Urinary bladder (tissue), 4 donors: Measurements from ENCODE around the gene EXOC3L1. TPM values are rescaled to one million over a fixed set of nuclear protein-coding genes. Genes with fewer than 3 reads are reported as not detected.

Source experiments
- DNase-seq: peaks from one replicate; pipeline ENCODE4 v3.0.0-alpha.2; 2015; ENCODE audit errors: extremely low spot score
- H3K27ac ChIP-seq: one replicate; pipeline ENCODE4 v1.5.1; 2013; ENCODE audit warnings: low read depth, mild to moderate bottlenecking, moderate library complexity
- H3K36me3 ChIP-seq: one replicate; pipeline ENCODE4 v1.6.1; 2013; ENCODE audit warnings: mild to moderate bottlenecking, moderate library complexity; ENCODE audit not compliant: insufficient read depth
- H3K4me1 ChIP-seq: one replicate; pipeline ENCODE4 v1.6.1; 2013; ENCODE audit warnings: mild to moderate bottlenecking, moderate library complexity; ENCODE audit not compliant: insufficient read depth
- H3K4me3 ChIP-seq: one replicate; pipeline ENCODE4 v1.5.1; 2013; ENCODE audit warnings: low read depth, low read length
- WGBS: extraction: QIAGEN DNeasy Blood & Tissue Kit; methylation state at CpG from one replicate; pipeline ENCODE4 v1.1.7; 2013; 5-methylcytosine and 5-hydroxymethylcytosine counted together
- polyA plus RNA-seq: library from polyadenylated mRNA; stranded (reverse); fragments of 200-250 nt; gene quantifications from one replicate; pipeline ENCODE4 v1.2.3, GENCODE V29; 2013
- total RNA-seq: library from RNA; depleted of rRNA; stranded (reverse); fragments of >200 nt; gene quantifications from one replicate; pipeline ENCODE4 v1.2.3, GENCODE V29; 2014
- donor health status: healthy with polysubstance abuse.
- donor health status: healthy.

Gene EXOC3L1
- total and polyA plus RNA-seq, 2 donors, result 3.4 to 3.7 TPM

DNA sequence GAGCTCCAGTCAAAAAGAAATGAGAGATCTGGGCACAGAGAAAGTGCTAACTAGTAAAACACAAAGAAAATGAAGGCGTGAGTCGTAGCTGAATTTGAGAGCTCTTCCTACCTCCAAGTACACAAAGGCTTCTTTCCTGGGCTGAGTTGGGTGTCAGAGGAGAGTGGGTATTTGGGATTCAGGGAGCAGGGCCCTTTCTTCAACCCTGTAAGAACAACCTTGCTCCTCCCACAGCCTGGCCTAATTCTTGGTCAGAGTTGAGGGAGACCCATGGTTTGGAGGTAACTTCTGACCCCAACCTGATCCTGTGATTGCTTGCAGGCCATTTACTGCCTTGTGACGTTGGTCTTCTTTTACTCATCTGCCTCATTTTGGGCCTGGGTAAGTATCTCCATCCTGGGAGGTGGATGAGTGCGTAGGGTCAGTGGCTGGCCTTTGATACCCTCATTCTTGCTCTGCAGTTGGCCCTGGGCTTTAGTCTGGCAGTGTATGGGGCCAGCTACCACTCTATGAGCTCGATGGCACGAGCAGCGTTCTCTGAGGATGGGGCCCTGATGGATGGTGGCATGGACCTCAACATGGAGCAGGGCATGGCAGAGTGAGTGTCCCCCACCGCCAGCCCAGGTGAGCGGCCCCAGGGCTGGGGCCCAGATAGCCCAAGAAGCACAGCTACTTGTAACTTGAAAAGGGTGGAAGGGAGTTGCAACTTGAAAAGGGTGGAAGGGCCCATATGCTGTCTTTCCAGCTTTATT, 38.3 kb upstream of the EXOC3L1 start:
- WGBS, result 89% methylated on average over 9 of the region's 9 CpGs
- Histone ChIP-seq H3K36me3 (no peaks in the 10 kb centered on the region), H3K27ac (no peak overlapping the region)

DNA sequence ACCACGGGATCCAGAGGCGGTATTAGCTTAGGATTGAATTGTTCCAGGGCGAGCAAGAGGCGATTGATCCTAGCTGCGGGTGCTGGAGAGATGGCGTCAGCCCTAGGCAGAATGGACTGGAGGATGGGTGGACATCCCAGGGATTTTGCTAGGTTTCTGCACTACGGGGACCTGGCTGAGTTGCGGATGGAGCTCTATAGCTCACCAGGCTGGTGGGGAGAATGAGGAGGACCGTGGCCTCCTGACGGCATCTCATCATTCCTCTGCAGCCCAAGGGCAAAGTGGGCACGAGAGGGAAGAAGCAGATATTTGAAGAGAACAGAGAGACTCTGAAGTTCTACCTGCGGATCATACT, 37.6 kb upstream of the EXOC3L1 start:
- Histone ChIP-seq H3K27ac (no peak overlapping the region), H3K4me1 (no peaks in the 10 kb centered on the region), H3K36me3 (no peaks in the 10 kb centered on the region), H3K4me3 (peak overlapping the region; percentile 73)
- no peak for DNase-seq
- WGBS, result 13% methylated on average over 12 of the region's 12 CpGs

More for the DNA sequence above, 38.3 kb upstream of the EXOC3L1 start:
- Histone ChIP-seq H3K4me1 (no peaks in the 10 kb centered on the region), H3K4me3 (peak overlapping the region; percentile 73)
- DNase-seq, result no peak

DNA sequence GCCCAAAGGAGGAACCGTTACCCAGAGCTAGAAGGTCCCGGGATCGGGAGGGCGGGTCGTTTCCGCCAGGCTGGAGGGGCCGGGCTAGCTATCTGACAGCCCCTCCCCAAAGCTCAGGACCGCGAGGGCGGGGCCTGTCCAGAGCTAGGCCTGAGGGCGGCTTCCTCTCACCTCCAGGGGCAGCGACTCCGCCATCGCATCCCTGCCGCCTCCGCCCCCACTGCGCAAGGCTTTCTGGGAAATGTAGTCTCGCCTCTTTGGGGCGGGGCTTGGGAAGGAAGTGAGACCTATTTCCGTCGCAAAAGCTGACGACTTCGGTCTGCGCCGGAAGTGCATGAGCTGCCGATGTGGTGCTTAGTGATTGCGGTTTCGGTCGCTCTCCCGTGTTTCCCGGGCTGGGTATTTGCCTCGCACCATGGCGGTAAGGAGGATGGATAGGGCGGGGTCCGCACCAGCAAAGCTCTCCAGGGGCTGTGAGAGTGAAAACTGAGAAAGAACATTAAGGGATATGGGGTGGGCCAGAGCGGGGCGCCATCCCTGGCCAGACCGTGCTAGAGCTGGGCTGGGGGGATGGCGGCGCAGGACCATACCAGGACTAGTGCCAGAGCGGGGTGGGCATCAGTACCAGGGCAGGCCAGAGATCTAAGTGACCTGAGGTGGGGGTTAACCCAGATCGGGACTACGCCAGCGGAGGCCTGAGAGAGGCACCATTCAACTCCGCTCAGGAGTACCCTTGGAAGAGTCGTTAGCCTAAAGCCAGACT, 37.0 kb upstream of the EXOC3L1 start, which contains the start of gene TMEM208:
Gene TMEM208 (plus strand): TSS at position 327 of the 763 bp plus-strand sequence. CDS start 89 bp downstream, at position 416.
- WGBS, result under 1% methylated on average over 46 of the region's 46 CpGs
- H3K4me1 ChIP-seq, result no peaks in the 10 kb centered on the region

DNA sequence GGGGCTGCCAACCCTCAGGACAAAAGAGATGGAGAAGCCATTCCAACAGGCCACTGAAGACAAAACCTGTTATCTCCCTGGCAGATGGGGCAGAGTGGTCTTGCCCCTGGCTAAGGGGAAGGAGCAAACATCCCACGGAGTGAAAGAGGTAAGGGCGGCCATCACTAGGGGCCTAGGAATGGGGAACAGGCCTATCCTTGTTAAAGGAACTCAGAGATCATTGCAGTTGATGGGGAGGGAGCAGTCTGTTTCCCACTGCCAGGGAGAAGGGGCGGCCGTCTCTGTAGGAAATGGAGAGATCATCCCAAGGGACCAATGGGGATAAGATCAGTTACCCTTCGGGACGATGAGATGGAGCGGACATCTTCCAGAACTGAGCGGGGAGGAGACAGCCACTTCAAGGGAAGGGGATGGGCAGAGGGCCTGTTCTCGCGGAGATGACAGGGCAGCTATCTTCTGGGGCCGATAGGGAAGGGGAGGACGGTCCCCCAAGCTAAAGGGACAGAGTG, 36.4 kb upstream of the EXOC3L1 start:
- no peaks in the 10 kb centered on the region for H3K4me1 ChIP-seq
- H3K27ac ChIP-seq, result peak overlapping the region; percentile 73
- H3K4me3 ChIP-seq, result peak overlapping the region; percentile 73
- no peak for DNase-seq
- no peaks in the 10 kb centered on the region for H3K36me3 ChIP-seq
- WGBS, result 6% methylated on average over 12 of the region's 12 CpGs

More for the DNA sequence above, 37.0 kb upstream of the EXOC3L1 start, which contains the start of gene TMEM208:
- no peaks in the 10 kb centered on the region for H3K36me3 ChIP-seq
- peak; percentile 97 for DNase-seq
- peak within 1 kb of the TSS; percentile 73 for H3K4me3 ChIP-seq
- peak within 1 kb of the TSS; percentile 73 for H3K27ac ChIP-seq

DNA sequence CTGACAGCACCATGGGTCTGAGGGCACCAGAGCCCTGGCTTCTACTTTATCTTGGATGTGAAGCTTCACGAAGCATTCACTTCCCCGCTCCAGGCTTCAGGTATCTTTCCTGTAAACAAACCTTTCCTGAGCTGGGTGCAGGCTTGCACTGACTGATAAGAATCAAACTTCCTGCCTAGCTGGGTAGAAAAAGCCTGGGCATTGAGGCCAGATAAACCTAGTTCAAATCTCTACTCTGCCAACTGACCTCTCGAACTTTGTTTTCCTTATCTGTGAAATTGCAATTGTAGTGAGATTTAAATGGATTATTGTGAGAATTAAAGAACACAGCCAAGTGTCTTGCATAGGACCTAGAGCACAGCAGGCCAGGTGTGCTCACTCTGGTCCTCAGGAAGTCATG, 34.1 kb upstream of the EXOC3L1 start:
- 43% methylated on average over 3 of the region's 3 CpGs for WGBS
- H3K27ac ChIP-seq, result no peak overlapping the region
- DNase-seq, result no peak

DNA sequence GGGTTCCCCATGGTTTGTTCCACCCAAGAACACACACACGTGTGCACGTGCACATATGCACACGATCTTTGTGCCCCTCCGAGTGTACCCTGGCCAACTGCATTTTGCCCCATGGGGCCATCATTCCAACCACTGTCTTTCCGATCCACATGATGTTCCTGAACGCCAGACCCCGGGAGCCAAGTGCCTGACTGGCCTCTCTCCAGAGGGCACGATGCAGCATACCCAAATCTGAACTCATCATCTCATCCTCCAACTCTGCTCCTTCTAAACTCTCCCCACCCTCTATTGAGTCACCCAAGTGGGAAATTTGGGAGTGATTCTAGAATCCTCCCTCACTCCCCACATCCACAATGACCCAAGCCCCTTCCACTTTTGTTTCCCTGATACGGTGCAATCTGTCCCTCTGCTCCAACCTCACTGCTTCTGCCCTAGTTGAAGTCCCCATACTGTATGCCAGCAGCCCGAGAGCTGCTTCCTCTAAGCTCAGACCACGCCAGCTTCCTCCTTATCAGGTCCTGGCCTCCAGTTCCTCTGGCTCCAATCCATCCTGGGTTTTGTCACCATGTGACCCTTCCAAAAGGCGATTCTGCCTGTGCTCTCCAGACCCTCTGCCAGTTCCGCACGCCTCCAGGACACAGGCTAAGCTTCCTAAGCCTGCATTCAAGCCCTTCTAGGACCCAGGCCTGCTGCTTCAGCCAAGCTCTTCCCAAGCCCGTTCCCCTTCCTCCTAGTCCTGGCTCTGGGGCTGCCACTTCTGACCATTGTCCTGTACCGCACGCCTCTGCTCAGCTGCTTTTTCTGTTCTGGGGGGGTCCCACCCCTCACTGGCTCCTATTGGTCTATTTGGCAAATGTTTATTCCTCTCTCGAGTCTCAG, 26.9 kb upstream of the EXOC3L1 start:
- H3K36me3 ChIP-seq, result no peaks in the 10 kb centered on the region
- H3K4me3 ChIP-seq, result no peak overlapping the region
- WGBS, result 66% methylated on average over 18 of the region's 18 CpGs
- DNase-seq, result no peak
- H3K4me1 ChIP-seq, result no peaks in the 10 kb centered on the region
- no peak overlapping the region for H3K27ac ChIP-seq

More for the DNA sequence above, 34.1 kb upstream of the EXOC3L1 start:
- H3K4me1 ChIP-seq, result no peaks in the 10 kb centered on the region
- no peaks in the 10 kb centered on the region for H3K36me3 ChIP-seq
- no peak overlapping the region for H3K4me3 ChIP-seq

DNA sequence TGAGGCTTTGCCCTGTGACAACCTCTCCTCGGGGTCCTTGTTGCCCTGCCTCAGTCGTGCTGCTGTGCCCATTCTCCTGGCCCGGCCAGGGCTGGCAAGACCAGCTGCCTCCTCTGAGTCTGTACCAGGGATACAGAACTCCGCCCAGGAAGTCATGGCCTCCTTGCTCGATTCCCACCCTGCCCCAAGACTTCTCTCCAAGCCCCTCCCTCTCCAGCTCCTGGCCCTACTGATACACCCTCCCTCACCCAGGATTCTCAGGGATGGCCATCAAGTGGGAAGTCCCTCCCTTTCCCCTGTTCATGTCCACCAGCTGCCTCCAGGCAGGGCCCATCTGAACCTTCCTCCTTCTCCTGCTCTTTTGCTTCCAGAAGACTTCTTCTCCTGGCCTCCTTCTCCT, 25.8 kb upstream of the EXOC3L1 start:
- no peak overlapping the region for H3K4me3 ChIP-seq
- no peak overlapping the region for H3K27ac ChIP-seq
- no peaks in the 10 kb centered on the region for H3K4me1 ChIP-seq
- H3K36me3 ChIP-seq, result no peaks in the 10 kb centered on the region
- DNase-seq, result no peak
- 69% methylated on average over 5 of the region's 5 CpGs for WGBS

DNA sequence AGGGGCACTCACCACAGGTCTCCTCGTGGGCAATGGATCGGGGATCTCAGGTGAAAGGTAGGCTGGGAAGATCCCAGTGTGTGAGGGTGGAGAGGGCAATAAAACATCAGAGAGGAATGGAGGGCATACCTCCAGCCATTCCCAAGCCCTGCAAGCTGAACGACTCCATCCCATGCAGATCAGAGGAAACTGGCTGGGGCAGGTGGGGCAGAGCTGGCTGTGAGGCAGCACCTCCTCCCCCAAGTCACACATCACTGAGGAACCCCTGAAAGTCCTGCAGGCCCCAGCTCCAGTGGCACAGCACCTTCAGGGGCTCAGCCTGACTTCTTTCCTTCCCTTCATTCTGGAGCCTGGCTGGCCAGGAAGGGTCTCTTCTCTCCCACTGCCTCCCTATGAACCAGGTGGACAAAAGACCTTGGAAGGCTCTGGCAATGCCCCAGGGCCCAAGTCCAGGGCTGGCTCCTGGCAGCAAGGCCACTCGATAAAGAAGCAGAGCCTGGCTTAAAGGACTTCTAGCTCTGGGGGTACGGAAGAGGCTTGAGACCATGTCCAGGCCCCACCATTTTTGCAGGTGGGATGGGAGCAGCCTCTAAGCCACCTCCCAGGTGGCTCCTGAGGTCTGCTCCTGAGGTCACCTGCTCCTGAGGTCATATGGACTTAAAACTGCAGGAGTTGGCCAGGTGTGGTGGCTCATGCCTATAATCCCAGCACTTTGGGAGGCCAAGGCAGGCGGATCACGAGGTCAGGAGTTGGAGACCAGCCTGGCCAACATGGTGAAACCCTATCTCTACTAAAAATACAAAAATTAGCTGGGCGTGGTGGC, 23.5 kb upstream of the EXOC3L1 start:
- H3K4me1 ChIP-seq, result no peaks in the 10 kb centered on the region
- 78% methylated on average over 8 of the region's 8 CpGs for WGBS
- no peak for DNase-seq
- no peak overlapping the region for H3K27ac ChIP-seq
- H3K36me3 ChIP-seq, result no peaks in the 10 kb centered on the region
- no peak overlapping the region for H3K4me3 ChIP-seq

DNA sequence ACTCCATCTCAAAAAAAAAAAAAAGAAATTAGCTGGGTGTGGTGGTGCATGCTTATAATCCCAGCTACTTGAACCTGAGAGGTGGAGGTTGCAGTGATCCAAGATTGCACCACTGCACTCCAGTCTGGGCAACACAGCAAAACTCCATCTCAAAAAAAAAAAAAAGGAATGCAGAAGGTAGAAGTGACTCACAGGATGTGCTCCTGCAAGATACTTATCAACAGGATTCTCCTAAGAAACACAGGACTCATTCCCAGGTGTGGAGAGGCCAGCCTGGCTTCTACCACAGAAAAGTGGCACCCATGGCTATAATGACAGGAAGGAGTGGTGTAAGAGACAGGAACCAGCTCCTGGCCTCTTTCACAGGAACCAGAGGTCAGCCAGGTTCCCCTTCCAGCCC, 22.8 kb upstream of the EXOC3L1 start:
- Histone ChIP-seq H3K4me1 (no peaks in the 10 kb centered on the region), H3K27ac (no peak overlapping the region), H3K36me3 (no peaks in the 10 kb centered on the region), H3K4me3 (no peak overlapping the region)
- no peak for DNase-seq

DNA sequence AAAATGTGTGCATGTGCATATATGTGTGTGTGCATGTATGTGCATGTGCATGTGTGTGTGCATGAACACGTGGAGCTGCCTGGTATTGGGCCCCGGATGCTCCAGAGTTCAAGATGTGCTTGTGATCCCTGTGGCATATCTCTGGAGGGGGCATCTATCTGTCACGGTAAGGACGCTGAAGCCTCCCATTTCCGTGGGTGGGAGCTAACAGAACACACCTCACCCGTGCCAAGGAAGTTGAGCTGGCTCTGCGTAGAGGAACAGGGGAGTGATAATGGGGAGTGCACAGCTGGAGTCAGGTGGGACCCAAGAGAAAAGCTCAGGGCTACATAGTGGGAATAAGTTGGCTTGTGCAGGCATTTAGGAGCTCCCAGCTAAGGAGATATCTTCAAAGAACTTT, 21.7 kb upstream of the EXOC3L1 start:
- Histone ChIP-seq H3K4me1 (no peaks in the 10 kb centered on the region), H3K4me3 (no peak overlapping the region), H3K27ac (no peak overlapping the region), H3K36me3 (no peaks in the 10 kb centered on the region)
- 83% methylated on average over 7 of the region's 7 CpGs for WGBS
- no peak for DNase-seq

DNA sequence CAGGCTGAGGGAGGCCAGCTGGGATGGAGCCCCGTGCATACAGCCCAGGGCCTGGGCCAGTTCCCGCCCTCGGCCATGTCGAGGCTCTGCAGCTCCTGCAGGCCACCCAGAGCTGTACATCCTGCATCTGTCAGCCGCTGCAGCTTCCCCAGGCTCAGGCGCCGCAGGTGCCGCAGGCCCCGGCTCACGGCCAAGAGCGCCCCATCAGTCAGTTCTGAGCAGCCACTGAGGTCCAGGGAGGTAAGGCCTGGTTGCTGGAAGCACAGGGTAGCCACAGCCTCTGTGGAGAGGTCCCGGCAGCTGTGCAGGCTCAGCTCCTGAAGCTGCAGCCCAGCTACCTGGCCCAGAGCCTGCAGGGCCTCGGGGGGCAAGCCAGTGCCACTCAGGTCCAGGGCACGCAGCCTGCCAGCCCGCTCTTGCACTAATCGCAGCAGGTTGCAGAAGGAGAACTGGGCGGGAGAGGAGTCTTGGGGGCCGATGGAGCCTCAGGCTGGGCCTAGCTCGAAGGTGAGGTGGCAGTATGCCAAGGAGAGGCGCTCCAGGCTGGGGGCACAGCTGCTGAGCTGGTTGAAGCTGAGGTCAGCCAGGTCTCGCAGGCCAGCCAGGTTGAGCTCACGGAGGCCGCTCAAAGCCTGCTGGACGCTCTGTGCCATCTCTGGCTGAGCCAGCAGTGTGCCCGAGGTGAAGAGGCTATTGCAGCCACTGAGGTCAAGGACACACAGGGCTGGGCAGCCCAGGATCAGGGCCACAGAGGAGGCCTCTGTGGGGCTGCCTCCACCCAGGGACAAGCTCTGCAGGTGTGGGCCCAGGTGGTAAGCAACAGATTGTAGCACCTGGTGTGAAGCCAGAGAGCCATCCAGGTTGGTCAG, 20.4 kb upstream of the EXOC3L1 start:
- WGBS, result 85% methylated on average over 25 of the region's 25 CpGs
- no peak overlapping the region for H3K4me3 ChIP-seq
- no peak for DNase-seq
- no peaks in the 10 kb centered on the region for H3K4me1 ChIP-seq
- H3K27ac ChIP-seq, result no peak overlapping the region
- H3K36me3 ChIP-seq, result no peaks in the 10 kb centered on the region

DNA sequence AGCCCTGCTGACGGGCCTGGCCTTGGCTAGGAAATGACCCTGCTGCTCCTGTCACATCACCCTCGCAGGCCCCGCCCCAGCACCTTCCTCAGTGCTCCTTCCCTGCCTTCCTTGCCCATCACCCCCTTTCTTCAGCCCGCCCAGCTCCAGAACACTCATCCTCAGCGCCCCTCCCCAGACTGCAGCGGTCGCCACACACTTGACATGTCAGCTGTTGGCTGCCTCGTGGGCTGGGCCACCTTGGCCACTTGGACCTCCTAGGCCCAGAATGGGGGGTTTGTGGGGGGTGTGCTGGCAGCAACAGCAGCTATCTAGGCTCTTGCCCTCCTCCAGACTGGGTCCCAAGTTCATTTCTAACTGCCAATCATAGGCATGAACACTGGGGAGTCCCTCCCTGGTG, 19.6 kb upstream of the EXOC3L1 start:
- Histone ChIP-seq H3K27ac (no peak overlapping the region), H3K4me3 (no peak overlapping the region), H3K36me3 (no peaks in the 10 kb centered on the region), H3K4me1 (no peaks in the 10 kb centered on the region)
- WGBS, result 92% methylated on average over 8 of the region's 8 CpGs
- no peak for DNase-seq
